Gastrocnemius medialis (tissue), 4 donors: ENCODE results near the gene PCID2.

Source experiments
- CTCF ChIP-seq, 5 experiments: fragments of 450-650 bp in 3 of 5; fragments of 200-600 bp in 2 of 5; sonication (generic) in 2 of 5; IDR thresholded peaks in 4 of 5; conservative IDR thresholded peaks in 1 of 5; 1 replicate in 4 of 5; 2 replicates in 1 of 5; pipeline ENCODE4 v1.5.1; 2016 to 2019; ENCODE audit warnings: antibody characterized with exemption in 5 of 5, mild to moderate bottlenecking in 3 of 5, moderate library complexity in 3 of 5
- POLR2A ChIP-seq, 2 donors: fragments of 450-650 bp; IDR thresholded peaks; one replicate each; pipeline ENCODE4 v1.6.1; 2017; ENCODE audit warnings: antibody characterized with exemption in 2 of 2, mild to moderate bottlenecking in 2 of 2, moderate library complexity in 2 of 2

DNA sequence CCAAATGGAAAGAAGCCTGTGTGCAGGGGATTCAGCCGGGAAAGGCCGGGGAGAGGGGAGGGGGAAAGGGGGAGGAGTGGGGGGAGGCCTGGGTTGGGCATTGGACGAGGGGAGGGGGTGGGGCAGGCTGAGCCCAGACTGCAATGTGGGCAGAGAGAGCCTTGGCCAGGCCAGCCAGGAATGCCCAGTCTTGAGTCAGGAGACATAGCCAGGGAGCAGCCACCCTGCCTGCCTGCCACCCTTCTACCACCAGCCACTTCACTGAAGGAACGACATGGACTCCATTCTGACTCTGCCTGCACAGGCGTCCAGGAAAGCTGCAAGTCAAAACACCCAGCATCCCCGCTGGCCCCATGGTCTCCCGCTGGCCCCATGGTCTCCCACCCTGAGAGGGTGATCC, 49.5 kb downstream of the PCID2 start:
- TF ChIP-seq POLR2A (IDR thresholded peaks at IDR 0.05) (no peak), CTCF (IDR thresholded peaks at IDR 0.05 in 4 of 5, conservative IDR thresholded peaks at IDR 0.05 in 1 of 5) (no peak)
